ENCODE results near the gene TOMM40L. TPM values are rescaled to one million over a fixed set of nuclear protein-coding genes. Genes with fewer than 3 reads are reported as not detected.
"Not testable (repeated sequence)": the region's sequence is repeated elsewhere in the genome, so short reads cannot be mapped to it uniquely, and the experiment has no call there.

The TOMM40L gene
- total RNA-seq, 2 experiments from 2014 or later: 11.0 to 20.1 TPM

DNA sequence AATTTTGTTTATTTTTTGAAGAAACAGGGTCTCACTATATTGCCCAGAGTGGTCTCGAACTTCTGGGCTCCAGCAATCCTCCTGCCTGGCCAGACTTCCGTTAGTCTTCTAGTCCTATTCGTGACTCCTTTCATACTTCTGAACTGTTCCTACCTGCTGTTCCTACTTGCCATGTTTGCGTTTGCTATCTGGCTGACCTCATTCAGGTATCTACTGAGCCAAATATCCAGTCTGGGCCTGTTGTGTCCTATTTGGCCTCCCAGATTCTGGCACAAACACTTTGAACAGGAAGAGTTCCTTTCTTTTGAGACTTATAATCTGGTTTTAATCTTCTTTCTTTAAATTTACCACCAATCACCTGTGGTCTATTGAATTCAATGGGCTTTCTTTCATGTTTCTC, 19.0 kb downstream of the TOMM40L start:
- TF ChIP-seq CTCF (conservative IDR thresholded peaks at IDR 0.05; ENCODE audit: low read length) (no peak), EZH2phosphoT487 (IDR thresholded peaks at IDR 0.05; ENCODE audit: borderline replicate concordance, low read depth, low read length) (no peak)
- POLR2A ChIA-PET: no interaction called here
- Histone ChIP-seq H3K36me3 (ENCODE audit: insufficient read depth, low read length) (no peaks in the 10 kb centered on the region), H4K20me1 (ENCODE audit: insufficient read depth, low read length) (no peaks in the 10 kb centered on the region), H3K27ac (ENCODE audit: low read depth, low read length, poor library complexity, severe bottlenecking) (no peak overlapping the region), H3K9me3 (ENCODE audit: low read length) (peaks cover 1% of the 10 kb centered on the region; the same call in 1 of the 2 replicates), H2AFZ (ENCODE audit: low read length) (no peak overlapping the region), H3K4me1 (ENCODE audit: insufficient read depth, low read length, poor library complexity, severe bottlenecking) (no peaks in the 10 kb centered on the region), H3K4me2 (ENCODE audit: low read length) (no peak overlapping the region), H3K4me3 (ENCODE audit: low read depth, low read length, poor library complexity, severe bottlenecking) (no peak overlapping the region), H3K9me2 (ENCODE audit: insufficient read depth, low read length) (no peaks in the 10 kb centered on the region), H3K79me2 (ENCODE audit: insufficient read depth, low read depth, low read length) (no peaks in the 10 kb centered on the region)
- CTCF ChIA-PET (ENCODE audit: unreplicated experiment): no interaction called here
- no peak for DNase-seq (ENCODE audit: low spot score)
- intact Hi-C loops (cut with micrococcal nuclease; ENCODE audit: unreplicated experiment): no loop called here
- no TSS peak for BruUV-seq (replicated peaks)

GRCh38 chr1:161250100-161250499, 24.2 kb downstream of the TOMM40L start:
- H3K4me2 ChIP-seq (ENCODE audit: low read length); CTCF ChIA-PET (ENCODE audit: unreplicated experiment); BruUV-seq (replicated peaks): not testable (repeated sequence)

DNA sequence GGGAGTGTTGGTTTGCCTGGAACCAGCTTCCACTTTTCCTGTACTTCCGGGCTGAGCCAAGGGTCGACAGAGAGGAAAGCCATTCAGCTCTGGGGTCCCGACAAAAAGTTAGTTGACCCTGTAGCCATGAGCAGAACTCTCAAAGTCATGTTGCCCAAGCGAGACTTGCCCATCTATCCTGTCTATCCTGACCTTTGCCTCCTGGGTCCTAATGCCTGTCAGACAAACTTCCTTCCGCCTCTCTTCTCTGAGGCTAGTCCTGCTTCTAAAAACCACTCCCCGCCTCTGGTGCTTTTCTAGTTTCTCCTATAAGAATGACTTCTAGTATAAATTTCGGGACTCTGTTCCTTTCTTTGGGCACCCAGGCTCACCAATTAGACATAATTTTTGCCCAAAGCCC, 25.0 kb downstream of the TOMM40L start:
- Histone ChIP-seq H3K4me3 (ENCODE audit: low read depth, low read length, poor library complexity, severe bottlenecking) (no peak overlapping the region), H3K9me3 (ENCODE audit: low read length) (peaks cover 3% of the 10 kb centered on the region; the same call in 1 of the 2 replicates), H3K79me2 (ENCODE audit: insufficient read depth, low read depth, low read length) (no peaks in the 10 kb centered on the region), H2AFZ (ENCODE audit: low read length) (no peak overlapping the region), H3K4me2 (ENCODE audit: low read length) (no peak overlapping the region), H3K27ac (ENCODE audit: low read depth, low read length, poor library complexity, severe bottlenecking) (no peak overlapping the region), H3K4me1 (ENCODE audit: insufficient read depth, low read length, poor library complexity, severe bottlenecking) (no peaks in the 10 kb centered on the region), H3K36me3 (ENCODE audit: insufficient read depth, low read length) (no peaks in the 10 kb centered on the region), H4K20me1 (ENCODE audit: insufficient read depth, low read length) (no peaks in the 10 kb centered on the region), H3K9me2 (ENCODE audit: insufficient read depth, low read length) (no peaks in the 10 kb centered on the region)
- DNase-seq (ENCODE audit: low spot score): no peak
- ChIA-PET POLR2A (interaction anchor here (1.6 kb wide), 1 partner anchor 25 kb away, joined by 5 read pairs; the partner anchor contains the start of gene TOMM40L), CTCF (ENCODE audit: unreplicated experiment) (no interaction called here)
- intact Hi-C loops (cut with micrococcal nuclease; ENCODE audit: unreplicated experiment): no loop called here
- TF ChIP-seq CTCF (conservative IDR thresholded peaks at IDR 0.05; ENCODE audit: low read length): no peak
- no peak for TF ChIP-seq EZH2phosphoT487 (IDR thresholded peaks at IDR 0.05; ENCODE audit: borderline replicate concordance, low read depth, low read length)
- BruUV-seq (replicated peaks): no TSS peak

More at GRCh38 chr1:161250100-161250499, 24.2 kb downstream of the TOMM40L start:
- H3K79me2 ChIP-seq (ENCODE audit: insufficient read depth, low read depth, low read length); H2AFZ ChIP-seq (ENCODE audit: low read length); H3K9me3 ChIP-seq (ENCODE audit: low read length); H3K27ac ChIP-seq (ENCODE audit: low read depth, low read length, poor library complexity, severe bottlenecking); intact Hi-C loops (cut with micrococcal nuclease; ENCODE audit: unreplicated experiment); H4K20me1 ChIP-seq (ENCODE audit: insufficient read depth, low read length); H3K4me1 ChIP-seq (ENCODE audit: insufficient read depth, low read length, poor library complexity, severe bottlenecking); DNase-seq (ENCODE audit: low spot score); H3K4me3 ChIP-seq (ENCODE audit: low read depth, low read length, poor library complexity, severe bottlenecking); H3K9me2 ChIP-seq (ENCODE audit: insufficient read depth, low read length); H3K36me3 ChIP-seq (ENCODE audit: insufficient read depth, low read length): not testable (repeated sequence)
- POLR2A ChIA-PET: interaction anchor here (1.0 to 1.6 kb wide), 2 partner anchors 12 to 24 kb away, joined by 3 to 5 read pairs; partner anchors contain the start of gene TOMM40L
